Urothelium cell line (cell line): ENCODE data around the gene SLC26A9.

Experiments used
- DNase-seq: peaks from one replicate; pipeline ENCODE4 v3.0.0; 2011; ENCODE audit warnings: low spot score, mixed read lengths
- FAIRE-seq: peaks from 2 replicates; lab custom pipeline; 2011; peaks lifted over from hg19 to GRCh38; lab: Jason Lieb, UNC

Gene SLC26A9

DNA sequence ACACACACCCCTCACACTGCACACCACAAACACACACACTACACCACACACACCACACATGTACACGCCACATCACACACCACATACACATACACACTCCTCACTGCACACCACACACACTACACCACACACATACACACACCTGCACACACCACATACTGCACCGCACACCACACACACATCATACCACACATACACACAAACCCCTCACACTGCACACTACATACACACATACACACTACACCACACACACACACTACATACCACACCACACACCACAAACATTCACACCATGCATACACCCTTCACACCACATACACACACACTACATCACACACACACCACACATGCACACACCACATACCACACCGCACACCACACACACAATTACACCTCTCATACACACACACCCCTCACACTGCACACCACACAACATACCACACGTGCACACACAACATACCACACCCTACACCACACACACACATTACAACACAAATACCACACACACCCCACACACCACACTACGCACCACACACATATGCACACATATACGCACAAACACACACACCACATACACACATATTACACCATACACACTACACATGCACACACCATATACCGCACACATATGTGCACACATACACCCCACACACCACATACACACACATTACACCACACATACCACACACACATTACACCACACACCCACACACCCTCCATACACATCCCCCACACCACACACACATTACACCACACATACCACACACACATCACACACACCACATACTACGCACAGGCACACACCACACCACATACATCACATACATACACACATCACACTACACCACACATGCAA, 30.3 kb upstream of the SLC26A9 start:
- FAIRE-seq = no peak
- DNase-seq = no peak

DNA sequence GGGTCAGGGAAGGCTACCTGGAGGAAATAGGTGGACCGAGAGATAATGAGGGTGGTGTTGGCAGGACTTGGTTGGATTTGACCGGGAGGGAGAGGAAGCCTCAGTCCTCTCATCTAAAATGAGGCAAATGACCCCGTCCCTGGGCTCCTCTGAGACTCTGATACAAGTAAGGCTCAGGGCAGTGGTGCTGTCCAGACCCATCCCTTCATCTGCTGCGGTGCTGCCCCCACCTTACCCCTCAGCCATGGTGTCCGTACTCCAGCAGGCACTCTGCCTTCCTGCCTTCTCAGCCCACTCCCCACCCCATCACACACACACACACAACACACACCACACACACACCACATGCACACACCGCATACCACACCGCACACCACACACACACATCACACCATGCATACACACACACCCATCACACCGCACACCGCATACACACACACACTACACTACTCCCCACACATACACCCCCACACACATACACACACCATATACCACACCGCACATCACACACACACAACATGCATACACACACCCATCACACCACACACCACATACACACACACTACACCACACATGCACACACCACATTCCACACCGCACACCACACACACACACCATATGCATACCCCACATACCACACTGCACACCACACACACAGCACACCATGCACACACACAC, 29.4 kb upstream of the SLC26A9 start:
- DNase-seq (no peak), FAIRE-seq (no peak)

GRCh38 chr1:205972081-205972480, 28.8 kb upstream of the SLC26A9 start:
- DNase-seq (no peak), FAIRE-seq (no peak)

DNA sequence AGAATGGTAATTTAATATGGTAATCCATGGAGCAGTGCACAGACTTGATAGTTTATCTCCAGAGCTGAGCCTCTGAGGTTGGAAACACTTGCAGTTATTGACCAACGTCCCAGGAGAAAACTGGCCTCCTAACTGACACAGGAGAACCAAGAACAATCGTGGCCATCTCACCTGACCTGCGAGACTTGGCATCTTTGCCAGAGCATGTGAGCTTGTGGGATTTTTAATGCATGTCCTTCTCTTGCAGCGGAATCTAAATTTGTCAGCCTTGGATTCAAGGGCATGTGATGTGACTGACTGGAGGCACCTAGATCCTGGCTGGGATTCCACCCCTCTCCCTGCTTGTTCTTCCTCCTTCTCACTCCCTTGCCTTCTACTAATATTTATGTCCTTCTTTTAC, 27.8 kb upstream of the SLC26A9 start:
- DNase-seq = no peak
- no peak for FAIRE-seq

- no peak for DNase-seq
Observed at GRCh38 chr1:205970486-205970885, 27.2 kb upstream of the SLC26A9 start.

DNA sequence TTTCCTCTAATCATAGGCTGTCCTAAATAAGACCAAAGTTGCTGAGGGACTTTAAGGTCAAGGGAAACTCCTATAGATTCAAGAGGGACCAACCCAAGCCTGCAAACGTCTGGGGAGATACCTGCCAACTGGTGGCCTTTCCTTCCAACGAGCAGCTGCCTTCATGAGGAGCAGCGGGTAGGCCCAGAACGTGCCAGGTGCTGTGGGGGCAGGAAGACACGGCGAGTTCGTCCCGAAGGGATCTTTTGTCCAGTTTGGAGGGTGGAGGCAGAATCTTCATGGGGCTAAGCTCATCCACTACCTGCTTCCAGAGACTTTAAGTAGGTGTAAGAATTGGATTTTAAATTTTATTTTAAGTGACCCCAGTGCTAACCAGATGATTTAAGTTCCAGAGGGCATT, 26.0 kb upstream of the SLC26A9 start:
- DNase-seq (no peak), FAIRE-seq (no peak)

More at GRCh38 chr1:205970486-205970885, 27.2 kb upstream of the SLC26A9 start:
- no peak for FAIRE-seq

- DNase-seq = no peak
- FAIRE-seq = no peak
Observed at GRCh38 chr1:205967554-205968335, 24.5 kb upstream of the SLC26A9 start.

DNA sequence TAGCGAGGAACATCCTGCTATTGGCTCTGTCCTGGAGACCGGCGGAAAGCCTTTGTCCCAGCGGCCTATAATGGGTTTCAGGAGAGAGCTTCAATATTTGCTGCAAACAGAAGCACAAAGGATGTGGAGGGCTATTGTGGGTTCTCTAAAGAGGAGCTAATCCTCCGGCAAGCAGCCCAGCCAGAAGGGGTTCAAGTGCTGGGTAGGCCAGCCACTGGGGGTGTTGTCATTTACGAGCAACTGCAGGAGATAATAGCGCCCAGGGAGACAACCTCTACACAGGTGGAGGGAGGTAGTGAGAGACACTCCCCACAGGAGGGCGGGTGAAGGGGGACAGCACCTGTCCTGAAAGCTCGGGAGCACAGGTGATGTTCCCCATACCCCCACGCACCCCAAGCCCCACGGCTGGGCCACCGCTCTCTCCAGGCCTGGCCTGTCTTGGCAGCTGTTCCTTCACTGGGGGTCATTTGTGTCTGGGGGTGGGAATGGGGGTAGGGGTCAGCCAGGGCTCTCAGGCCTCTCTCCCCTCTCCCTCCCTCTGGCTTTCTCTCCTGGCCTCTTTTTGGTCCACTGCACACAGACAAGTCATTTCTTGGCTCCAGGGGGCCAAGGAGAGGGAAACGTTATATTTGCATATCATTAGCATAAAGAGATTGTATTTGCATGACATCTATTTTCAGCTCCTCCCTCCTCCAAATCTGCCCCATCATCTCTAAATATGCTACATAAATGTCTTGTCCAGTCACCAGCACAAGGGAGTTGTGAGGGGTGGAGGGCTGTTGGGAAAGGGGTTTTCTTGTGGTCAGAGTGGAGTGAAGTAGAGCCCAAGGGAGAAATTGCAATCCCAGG, 22.0 kb upstream of the SLC26A9 start:
- FAIRE-seq (no peak), DNase-seq (no peak)

DNA sequence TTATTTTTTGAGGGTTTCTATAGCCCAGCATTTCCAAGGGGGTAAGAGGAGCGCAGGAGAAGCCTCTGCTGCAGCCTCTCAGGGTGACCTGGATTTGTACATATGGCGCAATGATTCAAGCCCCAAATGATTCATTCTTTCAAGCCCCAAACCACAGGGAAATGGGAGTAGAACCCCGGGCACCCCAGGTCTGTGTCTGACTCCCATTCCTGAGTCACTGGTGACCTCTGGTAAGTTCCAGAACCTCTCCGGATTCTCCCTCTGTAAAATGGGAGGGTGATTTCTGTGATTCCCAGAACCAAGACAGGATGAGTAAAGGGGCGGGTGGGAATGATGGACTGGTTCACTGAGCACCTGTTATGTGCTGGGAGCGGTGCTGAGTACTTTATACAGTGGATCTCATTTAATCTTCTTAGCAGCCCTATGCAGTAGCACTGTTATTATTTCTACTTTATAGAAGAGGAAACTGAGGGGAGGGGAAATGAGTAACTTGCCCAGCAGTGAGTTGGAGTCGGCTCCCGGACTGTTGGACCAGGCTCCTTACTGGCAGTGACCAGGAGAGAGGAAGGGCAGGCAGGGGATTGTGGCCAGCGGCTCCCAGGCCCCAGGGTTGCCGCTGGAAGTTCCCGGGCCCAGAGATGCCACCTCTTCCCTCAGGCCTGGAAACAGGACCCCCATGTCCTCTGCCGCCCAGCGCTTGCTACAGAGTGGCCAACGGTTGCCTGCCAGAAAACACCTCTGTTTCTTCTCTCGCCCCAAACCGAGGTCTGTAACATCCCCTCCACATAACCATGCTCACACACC, 20.3 kb upstream of the SLC26A9 start:
- no peak for FAIRE-seq
- no peak for DNase-seq

- DNase-seq (no peak), FAIRE-seq (no peak)
Observed at GRCh38 chr1:205962821-205963221, 19.6 kb upstream of the SLC26A9 start.

- no peak for FAIRE-seq
- peak; percentile 28 for DNase-seq
Observed at GRCh38 chr1:205961991-205962820, 18.9 kb upstream of the SLC26A9 start.

- DNase-seq = no peak
- no peak for FAIRE-seq
Observed at GRCh38 chr1:205961405-205961804, 18.1 kb upstream of the SLC26A9 start.

GRCh38 chr1:205959789-205960188, 16.5 kb upstream of the SLC26A9 start:
- DNase-seq (no peak), FAIRE-seq (no peak)

- DNase-seq (no peak), FAIRE-seq (no peak)
Observed at GRCh38 chr1:205955499-205955898, 12.2 kb upstream of the SLC26A9 start.

GRCh38 chr1:205954819-205955404, 11.7 kb upstream of the SLC26A9 start:
- FAIRE-seq = no peak
- DNase-seq = no peak

DNA sequence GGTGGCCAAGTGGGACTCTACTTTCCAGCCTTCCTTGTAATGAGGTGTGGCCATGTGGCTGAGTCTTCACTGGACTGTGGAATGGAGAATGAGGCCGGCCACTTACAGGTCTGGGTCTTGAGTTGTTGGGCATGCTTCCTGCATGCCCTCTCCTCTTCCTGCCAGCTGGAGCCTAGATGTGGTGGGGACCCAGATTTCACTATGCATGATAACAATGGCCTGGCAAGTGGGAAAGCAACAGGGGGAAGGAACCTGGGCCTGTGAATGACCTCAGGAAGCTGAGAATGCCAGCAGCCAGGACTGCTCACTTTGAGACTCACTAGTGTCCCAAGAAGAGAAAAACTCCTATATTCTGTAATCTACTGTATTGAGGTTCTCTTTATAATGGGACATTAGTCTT, 8.5 kb upstream of the SLC26A9 start:
- no peak for FAIRE-seq

DNA sequence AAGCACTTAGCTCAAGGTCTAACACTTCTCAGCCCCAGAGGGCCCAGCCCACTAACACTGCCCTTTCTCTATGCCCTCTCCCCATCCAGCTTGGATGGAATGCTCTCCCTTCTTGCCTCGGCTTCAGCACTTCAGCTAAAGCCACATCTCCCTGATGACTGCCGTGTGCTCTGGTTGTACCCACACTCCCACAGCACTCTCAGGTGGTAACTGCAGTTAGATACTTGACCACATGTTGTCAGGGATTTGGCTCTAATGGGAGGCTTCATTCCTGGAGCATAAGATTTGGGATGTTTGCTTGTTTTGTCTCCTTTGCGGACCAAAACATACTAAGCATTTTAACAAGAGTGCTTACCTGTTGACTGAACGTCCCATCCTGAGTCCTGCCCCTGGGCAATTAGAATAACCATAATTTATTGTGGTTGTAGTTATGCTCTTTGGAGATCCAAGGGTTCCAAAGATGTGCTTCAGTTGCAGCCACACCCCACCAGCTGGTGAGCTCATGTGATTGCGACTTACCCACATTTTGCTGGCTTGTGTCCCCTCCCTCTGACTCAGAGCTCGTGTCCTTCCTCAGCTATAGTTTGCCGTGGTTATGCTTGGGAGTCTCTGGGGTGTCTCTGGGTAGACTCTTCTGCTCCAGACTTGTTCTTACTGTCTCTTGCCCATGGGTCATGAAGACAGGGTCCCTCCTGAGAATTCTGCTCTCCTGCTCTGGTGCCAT, 7.7 kb upstream of the SLC26A9 start:
- DNase-seq (no peak), FAIRE-seq (no peak)

More for the DNA sequence above, 8.5 kb upstream of the SLC26A9 start:
- DNase-seq = no peak

- DNase-seq (peak; percentile 32), FAIRE-seq (no peak)
Observed at GRCh38 chr1:205950280-205950679, 7.0 kb upstream of the SLC26A9 start.
